GM12864 (cell line): ENCODE measurements around the gene GINM1.
A peak's percentile ranks its signal among the peaks of the same experiment; 100 is the strongest.

Source experiments
- DNase-seq: peaks from one replicate; pipeline ENCODE4 v3.0.0-alpha.2; 2011; ENCODE audit warnings: low read depth
- H3K4me3 ChIP-seq: 2 replicates; pipeline ENCODE4 v1.5.1; 2011; ENCODE audit warnings: mild to moderate bottlenecking, low read depth, low read length, control low read depth
- TF ChIP-seq, protein P1 (sequence below): IDR thresholded peaks from 2 replicates; pipeline ENCODE4 v1.5.1; 2011; ENCODE audit warnings: low read depth, mild to moderate bottlenecking, moderate library complexity, low read length, control low read depth, inconsistent platforms; ENCODE audit errors: missing control alignments

GINM1 gene, protein sequence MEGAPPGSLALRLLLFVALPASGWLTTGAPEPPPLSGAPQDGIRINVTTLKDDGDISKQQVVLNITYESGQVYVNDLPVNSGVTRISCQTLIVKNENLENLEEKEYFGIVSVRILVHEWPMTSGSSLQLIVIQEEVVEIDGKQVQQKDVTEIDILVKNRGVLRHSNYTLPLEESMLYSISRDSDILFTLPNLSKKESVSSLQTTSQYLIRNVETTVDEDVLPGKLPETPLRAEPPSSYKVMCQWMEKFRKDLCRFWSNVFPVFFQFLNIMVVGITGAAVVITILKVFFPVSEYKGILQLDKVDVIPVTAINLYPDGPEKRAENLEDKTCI

DNA sequence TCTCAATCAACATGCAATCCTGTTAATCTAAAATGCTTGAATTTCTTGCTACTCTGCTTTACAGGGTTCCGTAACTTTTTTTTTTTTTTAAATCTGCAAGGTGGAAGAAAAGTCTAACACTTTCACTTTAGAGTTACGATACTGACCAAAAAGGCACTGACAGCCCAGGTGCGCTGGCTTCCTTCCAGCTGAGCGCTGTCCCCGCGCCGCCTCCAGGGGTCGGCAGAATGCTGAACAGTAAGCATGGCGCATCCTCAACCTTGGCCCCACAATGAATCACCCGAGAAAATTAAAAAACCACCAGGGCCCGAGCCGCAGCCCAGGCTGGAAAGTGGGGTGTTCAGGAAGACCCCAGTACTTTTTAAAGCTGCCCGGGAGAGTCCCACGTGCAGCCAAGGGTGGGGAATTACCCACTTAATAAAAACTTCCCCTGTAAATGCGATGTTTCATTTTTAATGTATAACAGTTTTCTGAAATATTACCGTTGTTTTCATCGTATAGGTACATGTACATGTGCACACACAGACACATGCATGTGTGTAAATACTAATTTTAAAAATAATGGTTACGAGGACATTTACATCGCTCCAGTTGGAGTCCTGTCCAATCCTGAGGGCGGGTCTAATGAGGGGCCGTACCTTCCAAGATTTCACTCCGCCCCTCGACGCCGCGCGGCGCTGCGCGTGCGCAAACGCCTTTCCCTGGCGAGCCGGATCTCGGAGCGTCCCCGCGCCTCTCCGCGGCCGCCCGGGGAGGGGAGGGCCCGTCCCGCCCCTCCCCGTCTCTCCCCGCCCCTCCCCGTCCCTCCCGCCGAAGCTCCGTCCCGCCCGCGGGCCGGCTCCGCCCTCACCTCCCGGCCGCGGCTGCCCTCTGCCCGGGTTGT, at the start of gene GINM1:
TSS of gene GINM1 (plus strand) at position 849 of the 883 bp plus-strand sequence. CDS start 40 bp downstream, outside the sequence.
- TF ChIP-seq, protein P1, sequence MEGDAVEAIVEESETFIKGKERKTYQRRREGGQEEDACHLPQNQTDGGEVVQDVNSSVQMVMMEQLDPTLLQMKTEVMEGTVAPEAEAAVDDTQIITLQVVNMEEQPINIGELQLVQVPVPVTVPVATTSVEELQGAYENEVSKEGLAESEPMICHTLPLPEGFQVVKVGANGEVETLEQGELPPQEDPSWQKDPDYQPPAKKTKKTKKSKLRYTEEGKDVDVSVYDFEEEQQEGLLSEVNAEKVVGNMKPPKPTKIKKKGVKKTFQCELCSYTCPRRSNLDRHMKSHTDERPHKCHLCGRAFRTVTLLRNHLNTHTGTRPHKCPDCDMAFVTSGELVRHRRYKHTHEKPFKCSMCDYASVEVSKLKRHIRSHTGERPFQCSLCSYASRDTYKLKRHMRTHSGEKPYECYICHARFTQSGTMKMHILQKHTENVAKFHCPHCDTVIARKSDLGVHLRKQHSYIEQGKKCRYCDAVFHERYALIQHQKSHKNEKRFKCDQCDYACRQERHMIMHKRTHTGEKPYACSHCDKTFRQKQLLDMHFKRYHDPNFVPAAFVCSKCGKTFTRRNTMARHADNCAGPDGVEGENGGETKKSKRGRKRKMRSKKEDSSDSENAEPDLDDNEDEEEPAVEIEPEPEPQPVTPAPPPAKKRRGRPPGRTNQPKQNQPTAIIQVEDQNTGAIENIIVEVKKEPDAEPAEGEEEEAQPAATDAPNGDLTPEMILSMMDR = peak; percentile 73
- H3K4me3 ChIP-seq = peak within 1 kb of the TSS; percentile 99
- peak; percentile 89 for DNase-seq

DNA sequence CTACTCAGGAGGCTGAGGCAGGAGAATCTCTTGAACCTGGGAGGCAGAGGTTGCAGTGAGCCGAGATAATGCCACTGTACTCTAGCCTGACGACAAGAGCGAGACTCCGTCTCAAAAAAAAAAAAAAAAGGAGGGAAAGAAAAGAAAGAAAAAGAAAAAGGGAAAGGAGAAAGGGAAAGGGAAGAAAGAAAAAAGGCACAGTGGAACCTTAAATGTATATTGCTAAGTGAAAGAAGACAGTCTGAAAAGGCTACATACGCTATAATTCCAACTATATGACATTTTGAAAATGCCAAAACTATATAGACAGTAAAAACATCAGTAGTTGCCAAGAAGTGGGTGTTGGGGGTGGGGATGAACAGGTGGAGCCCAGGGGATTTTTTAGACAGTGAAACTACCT, 36.5 kb upstream of the GINM1 start:
- TF ChIP-seq, protein P1 = no peak
- DNase-seq = no peak
- H3K4me3 ChIP-seq = no peak overlapping the region

DNA sequence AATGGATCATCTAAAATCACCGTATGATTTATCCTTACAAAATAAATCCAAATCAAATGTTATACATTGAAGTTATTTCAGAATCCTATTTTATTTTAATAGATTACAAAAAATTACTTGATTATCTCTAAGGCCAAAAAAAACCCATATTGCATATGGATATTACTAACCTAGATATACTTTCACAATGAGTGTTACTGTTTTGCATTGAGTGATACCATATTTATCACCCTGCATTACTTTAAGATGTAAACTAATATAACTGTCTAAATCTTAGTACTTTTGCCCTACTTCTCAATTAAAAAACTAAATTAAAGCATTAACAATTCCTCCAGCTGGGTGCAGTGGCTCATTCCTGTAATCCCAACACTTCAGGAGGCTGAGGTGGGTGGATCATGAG, 31.4 kb upstream of the GINM1 start:
- no peak for DNase-seq
- no peak overlapping the region for H3K4me3 ChIP-seq
- TF ChIP-seq, protein P1 = no peak

DNA sequence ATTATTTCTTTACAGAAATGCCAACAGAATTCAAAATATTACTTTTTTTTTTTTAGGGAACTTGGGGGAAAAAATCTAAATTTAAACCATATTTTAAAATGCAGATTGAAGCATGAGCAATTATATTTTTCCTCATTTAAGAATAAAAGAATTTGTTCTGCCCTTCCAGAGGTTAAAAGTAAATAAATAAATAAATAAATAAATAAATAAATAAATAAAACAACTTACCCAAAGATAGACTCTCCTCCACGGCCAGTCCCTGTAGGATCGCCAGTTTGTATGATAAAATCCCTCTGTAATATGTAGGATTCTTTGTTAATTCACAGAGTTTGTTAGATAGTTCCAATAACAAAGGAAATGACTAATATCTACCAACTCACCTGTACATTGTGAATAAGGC, 25.0 kb upstream of the GINM1 start:
- DNase-seq = no peak
- no peak overlapping the region for H3K4me3 ChIP-seq
- TF ChIP-seq, protein P1 = no peak

DNA sequence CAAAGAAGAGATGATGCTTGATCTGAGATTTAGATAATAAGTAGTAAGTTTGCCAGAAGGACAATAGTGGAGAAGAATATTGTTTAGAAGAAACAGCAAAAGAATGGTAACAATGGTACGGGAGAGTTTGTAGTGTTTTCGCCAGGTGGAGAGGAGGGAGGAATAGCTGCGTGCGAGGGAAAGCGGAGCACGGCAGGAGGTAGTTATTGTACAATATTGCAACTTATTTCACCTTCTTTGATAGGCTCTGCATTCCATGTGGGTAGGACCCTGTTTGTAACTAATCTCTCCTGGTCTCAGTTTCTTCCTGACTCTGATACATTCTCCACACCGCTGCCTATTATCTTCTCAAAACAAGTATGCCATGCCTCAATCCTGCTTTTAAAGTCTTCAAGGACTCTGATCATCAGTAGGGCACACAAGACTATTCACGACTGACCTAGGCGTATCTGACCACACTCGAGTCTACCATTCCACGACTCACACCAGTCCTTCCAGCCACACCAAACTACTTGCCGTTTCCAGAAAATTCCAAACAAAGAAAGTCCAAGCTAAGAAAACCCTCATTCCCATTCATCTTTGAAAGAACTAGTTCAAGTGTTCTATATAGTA, 21.4 kb upstream of the GINM1 start:
- TF ChIP-seq, protein P1 = no peak
- no peak for DNase-seq
- peak overlapping the region; percentile 95 for H3K4me3 ChIP-seq

DNA sequence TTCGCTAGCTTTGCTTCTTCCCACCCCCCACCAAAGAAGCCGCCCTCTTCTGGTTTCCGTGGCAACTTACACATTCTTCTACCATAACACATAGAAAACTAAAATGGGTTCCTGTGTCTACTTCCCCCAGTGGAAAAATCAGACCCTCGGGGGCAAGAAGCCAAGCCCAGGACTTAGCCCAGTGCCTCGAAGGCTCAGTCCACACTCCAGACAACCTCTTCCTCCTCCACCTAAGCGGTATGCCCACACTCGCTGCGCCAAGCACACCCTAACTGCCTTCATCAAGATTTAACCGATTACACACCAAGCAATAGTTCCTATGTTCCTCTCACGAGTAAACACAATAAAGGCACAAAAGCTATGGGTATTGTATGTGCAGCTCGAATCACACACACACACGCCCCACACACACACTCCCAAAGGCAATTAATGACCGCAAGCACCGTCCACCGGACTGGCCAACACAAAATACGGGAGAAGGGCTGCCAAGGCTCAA, 20.9 kb upstream of the GINM1 start:
- DNase-seq = no peak
- TF ChIP-seq, protein P1 = no peak
- H3K4me3 ChIP-seq = peak overlapping the region; percentile 95
